Esophagus squamous epithelium (tissue), 5 donors: Measurements from ENCODE around the gene DAPK1. TPM values are rescaled to one million over a fixed set of nuclear protein-coding genes. Genes with fewer than 3 reads are reported as not detected.
"Not testable (repeated sequence)": the region's sequence is repeated elsewhere in the genome, so short reads cannot be mapped to it uniquely, and the experiment has no call there.

Experiments
- DNase-seq: peaks from one replicate; lab custom pipeline; 2025; lab: John Stamatoyannopoulos, UW
- H3K27ac ChIP-seq, 4 donors: fragments of 200-600 bp; sonication (generic); one replicate each; pipeline ENCODE4 v1.5.1; 2016 to 2019; ENCODE audit warnings: mild to moderate bottlenecking in 1 of 4
- H3K27me3 ChIP-seq, 4 donors: fragments of 200-600 bp; sonication (generic); 1 replicate in 3 of 4; 2 replicates in 1 of 4; pipeline versions ENCODE4 v1.5.1 to v1.6.0; 2017 to 2021; ENCODE audit warnings: antibody characterized with exemption in 1 of 4
- H3K36me3 ChIP-seq, 3 donors: fragments of 200-600 bp; sonication (generic); one replicate each; pipeline ENCODE4 v1.5.1; 2016 to 2019
- H3K4me1 ChIP-seq, 3 donors: fragments of 200-600 bp; sonication (generic); one replicate each; pipeline ENCODE4 v1.5.1; 2017 to 2019
- H3K4me3 ChIP-seq, 4 donors: fragments of 200-600 bp; sonication (generic); 1 replicate in 3 of 4; 2 replicates in 1 of 4; pipeline ENCODE4 v1.5.1; 2016 to 2019; ENCODE audit warnings: mild to moderate bottlenecking in 2 of 4, moderate library complexity in 1 of 4
- H3K9me3 ChIP-seq, 3 donors: fragments of 200-600 bp; sonication (generic); one replicate each; pipeline ENCODE4 v1.5.1; 2016 to 2019
- POLR2A ChIP-seq, 4 donors: fragments of 450-650 bp; IDR thresholded peaks; one replicate each; pipeline ENCODE4 v1.6.1; 2017; ENCODE audit warnings: antibody characterized with exemption in 4 of 4, mild to moderate bottlenecking in 4 of 4, moderate library complexity in 3 of 4
- WGBS, 2 donors: methylation state at CpG; one replicate each; pipeline ENCODE4 v1.1.5; 2018; 5-methylcytosine and 5-hydroxymethylcytosine counted together
- intact Hi-C: fragments of 100-400 bp; cut with DNase I; formaldehyde crosslinking; loops from one replicate; pipeline ENCODE4 v1.15.0; 2022
- total RNA-seq, 4 donors: library from RNA; depleted of rRNA; stranded (reverse); fragments of >200 nt; gene quantifications; one replicate each; pipeline ENCODE4 v1.1.0, GENCODE V29; 2016
- TF ChIP-seq, protein P1 (sequence below), 6 experiments: fragments of 450-650 bp in 4 of 6; fragments of 200-600 bp in 2 of 6; sonication (generic) in 2 of 6; IDR thresholded peaks; one replicate each; pipeline ENCODE4 v1.5.1; 2016 to 2019; ENCODE audit warnings: antibody characterized with exemption in 6 of 6, mild to moderate bottlenecking in 4 of 6, moderate library complexity in 4 of 6
- donor health status: DM: yes; HTN: yes; CAD: no.

DAPK1 gene
- total RNA-seq, 4 donors from 2014 or later = 2.2 to 14.5 (median 5.5) TPM

DNA sequence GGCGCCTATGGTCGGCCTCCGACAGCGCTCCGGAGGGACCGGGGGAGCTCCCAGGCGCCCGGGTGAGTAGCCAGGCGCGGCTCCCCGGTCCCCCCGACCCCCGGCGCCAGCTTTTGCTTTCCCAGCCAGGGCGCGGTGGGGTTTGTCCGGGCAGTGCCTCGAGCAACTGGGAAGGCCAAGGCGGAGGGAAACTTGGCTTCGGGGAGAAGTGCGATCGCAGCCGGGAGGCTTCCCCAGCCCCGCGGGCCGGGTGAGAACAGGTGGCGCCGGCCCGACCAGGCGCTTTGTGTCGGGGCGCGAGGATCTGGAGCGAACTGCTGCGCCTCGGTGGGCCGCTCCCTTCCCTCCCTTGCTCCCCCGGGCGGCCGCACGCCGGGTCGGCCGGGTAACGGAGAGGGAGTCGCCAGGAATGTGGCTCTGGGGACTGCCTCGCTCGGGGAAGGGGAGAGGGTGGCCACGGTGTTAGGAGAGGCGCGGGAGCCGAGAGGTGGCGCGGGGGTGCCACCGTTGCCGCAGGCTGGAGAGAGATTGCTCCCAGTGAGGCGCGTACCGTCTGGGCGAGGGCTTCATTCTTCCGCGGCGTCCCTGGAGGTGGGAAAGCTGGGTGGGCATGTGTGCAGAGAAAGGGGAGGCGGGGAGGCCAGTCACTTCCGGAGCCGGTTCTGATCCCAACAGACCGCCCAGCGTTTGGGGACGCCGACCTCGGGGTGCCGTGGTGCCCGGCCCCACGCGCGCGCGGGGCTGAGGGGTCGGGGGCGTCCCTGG, 561 bp downstream of the DAPK1 start:
- intact Hi-C loops = no loop called here
- DNase-seq = no peak
- peak overlapping the region; percentile 43 to 83 (median 62) for H3K4me3 ChIP-seq
- no peaks in the 10 kb centered on the region for H3K36me3 ChIP-seq
- peak overlapping the region; percentile 63 to 88 (median 80) for H3K27ac ChIP-seq
- WGBS, 2 donors = 2 to 23% methylated on average over 6 to 8 of the region's 80 CpGs
- H3K27me3 ChIP-seq = peaks cover 0 to 42% (median 4%) of the 10 kb centered on the region in 4 donors
- peak in 1 of 4 donors; percentile 13 for TF ChIP-seq POLR2A (IDR thresholded peaks at IDR 0.05)
- TF ChIP-seq, protein P1, sequence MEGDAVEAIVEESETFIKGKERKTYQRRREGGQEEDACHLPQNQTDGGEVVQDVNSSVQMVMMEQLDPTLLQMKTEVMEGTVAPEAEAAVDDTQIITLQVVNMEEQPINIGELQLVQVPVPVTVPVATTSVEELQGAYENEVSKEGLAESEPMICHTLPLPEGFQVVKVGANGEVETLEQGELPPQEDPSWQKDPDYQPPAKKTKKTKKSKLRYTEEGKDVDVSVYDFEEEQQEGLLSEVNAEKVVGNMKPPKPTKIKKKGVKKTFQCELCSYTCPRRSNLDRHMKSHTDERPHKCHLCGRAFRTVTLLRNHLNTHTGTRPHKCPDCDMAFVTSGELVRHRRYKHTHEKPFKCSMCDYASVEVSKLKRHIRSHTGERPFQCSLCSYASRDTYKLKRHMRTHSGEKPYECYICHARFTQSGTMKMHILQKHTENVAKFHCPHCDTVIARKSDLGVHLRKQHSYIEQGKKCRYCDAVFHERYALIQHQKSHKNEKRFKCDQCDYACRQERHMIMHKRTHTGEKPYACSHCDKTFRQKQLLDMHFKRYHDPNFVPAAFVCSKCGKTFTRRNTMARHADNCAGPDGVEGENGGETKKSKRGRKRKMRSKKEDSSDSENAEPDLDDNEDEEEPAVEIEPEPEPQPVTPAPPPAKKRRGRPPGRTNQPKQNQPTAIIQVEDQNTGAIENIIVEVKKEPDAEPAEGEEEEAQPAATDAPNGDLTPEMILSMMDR (IDR thresholded peaks at IDR 0.05) = peak in 1 of 6 experiments; percentile 2
- no peaks in the 10 kb centered on the region for H3K9me3 ChIP-seq
- peaks cover 7 to 40% (median 10%) of the 10 kb centered on the region in 3 donors for H3K4me1 ChIP-seq

DNA sequence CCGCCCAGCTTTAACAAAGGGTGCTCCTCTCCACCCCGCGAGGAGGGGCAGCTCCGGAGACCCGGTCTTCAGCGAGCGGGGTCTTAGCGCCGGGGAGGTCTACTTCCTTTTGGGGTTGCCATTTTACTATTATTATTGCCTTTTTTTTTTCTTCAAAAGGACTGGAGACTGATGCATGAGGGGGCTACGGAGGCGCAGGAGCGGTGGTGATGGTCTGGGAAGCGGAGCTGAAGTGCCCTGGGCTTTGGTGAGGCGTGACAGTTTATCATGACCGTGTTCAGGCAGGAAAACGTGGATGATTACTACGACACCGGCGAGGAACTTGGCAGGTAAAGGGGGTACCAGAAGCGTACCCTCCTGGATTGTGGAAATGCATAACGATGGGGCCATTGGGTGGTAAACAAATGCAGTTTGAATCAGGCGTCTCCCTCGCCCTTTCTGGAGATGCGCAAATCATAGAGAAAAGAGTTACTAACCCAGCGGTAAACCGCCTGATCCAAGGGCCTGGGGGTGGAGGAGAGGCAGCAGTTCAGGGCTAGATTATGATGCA, 1.2 kb downstream of the DAPK1 start:
- no peak for TF ChIP-seq POLR2A (IDR thresholded peaks at IDR 0.05)
- TF ChIP-seq, protein P1 (IDR thresholded peaks at IDR 0.05) = no peak
- H3K9me3 ChIP-seq = no peaks in the 10 kb centered on the region
- WGBS, 2 donors = 44 to 52% methylated on average over 5 to 17 of the region's 26 CpGs
- intact Hi-C loops = no loop called here
- H3K27ac ChIP-seq = peak overlapping the region; percentile 63 to 88 (median 80)
- DNase-seq = no peak
- peaks cover 7 to 44% (median 10%) of the 10 kb centered on the region in 3 donors for H3K4me1 ChIP-seq
- no peaks in the 10 kb centered on the region for H3K36me3 ChIP-seq
- peaks cover 0 to 42% (median 4%) of the 10 kb centered on the region in 4 donors for H3K27me3 ChIP-seq
- H3K4me3 ChIP-seq = peak overlapping the region; percentile 43 to 83 (median 62)

DNA sequence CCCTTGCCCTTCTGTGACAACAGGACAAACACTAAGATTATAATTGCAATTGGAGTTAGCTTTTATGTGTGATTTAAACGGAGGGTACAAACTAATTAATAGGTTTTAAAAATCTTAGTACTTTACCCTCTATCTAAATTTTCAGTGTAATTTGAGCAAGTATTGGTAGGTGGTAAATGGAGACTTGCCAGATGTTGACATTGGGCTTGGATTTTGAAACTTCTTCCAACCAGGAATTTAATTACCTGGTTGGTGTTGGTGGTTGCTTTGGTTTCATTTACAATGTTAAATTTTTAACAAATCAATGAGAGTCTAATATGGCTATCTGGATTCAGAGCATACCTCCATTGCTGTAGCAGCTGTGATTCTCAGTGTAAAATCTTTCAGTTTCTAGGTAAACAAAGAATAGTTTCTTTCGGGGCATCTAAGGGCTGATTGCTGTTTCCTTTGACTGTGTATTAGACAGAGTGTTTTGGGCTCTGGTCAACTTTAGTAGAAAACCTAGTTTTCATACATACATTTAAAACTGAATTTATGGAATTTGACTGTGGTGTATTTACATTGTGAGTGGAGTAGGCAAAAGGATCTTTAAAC, 1.9 kb downstream of the DAPK1 start:
- Histone ChIP-seq H3K4me1 (peaks cover 7 to 44% (median 10%) of the 10 kb centered on the region in 3 donors), H3K9me3 (no peaks in the 10 kb centered on the region), H3K27me3 (peaks cover 0 to 42% (median 4%) of the 10 kb centered on the region in 4 donors), H3K36me3 (no peaks in the 10 kb centered on the region), H3K4me3 (peak overlapping the region; percentile 43 to 83 (median 62)), H3K27ac (peak overlapping the region in 3 of 4 donors; percentile 73 to 88 (median 86))
- TF ChIP-seq POLR2A (IDR thresholded peaks at IDR 0.05) = no peak
- TF ChIP-seq, protein P1 (IDR thresholded peaks at IDR 0.05) = no peak
- 33 to 57% methylated on average over 2 of the region's 2 CpGs for WGBS, 2 donors
- intact Hi-C loops = no loop called here
- DNase-seq = no peak

DNA sequence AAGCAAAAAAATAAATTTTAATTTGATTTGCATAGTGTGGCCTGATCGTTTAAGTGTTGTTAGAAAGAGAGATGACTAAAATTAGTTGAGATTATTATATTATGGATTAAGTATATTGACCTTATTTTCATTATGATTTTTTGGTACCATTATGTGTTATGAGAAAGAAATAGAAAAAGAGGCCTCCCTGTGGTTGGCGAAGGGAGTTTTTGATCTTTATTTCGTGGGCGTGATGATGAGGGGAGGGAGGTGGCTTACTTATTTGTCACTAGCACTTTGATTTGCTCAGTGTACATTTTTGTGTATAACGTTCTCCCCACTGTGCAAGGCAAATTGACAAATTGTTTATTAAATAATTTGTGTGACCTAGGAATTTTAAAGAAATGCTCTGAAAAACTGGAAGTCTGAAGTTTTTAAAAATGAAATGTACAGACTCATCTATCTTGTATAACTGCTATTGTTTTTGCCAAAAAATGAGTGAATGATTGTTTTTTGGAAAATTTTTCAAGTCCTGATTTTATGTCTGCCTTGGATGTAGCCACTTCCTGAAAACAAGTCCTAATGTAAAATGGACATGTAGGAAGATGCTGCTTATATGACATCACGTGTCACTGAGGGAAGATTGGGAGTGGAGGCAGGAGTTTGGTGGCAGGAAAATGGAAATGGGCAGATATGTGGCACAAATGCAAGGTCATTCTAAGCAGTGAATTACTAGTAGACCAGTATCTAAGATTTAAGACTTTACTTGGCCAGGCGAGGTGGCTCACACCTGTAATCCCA, 3.0 kb downstream of the DAPK1 start:
- Histone ChIP-seq H3K4me1 (peaks cover 7 to 48% (median 10%) of the 10 kb centered on the region in 3 donors), H3K36me3 (no peaks in the 10 kb centered on the region), H3K27ac (peak overlapping the region in 1 of 4 donors; percentile 3), H3K9me3 (no peaks in the 10 kb centered on the region), H3K4me3 (peak overlapping the region in 1 of 4 donors; percentile 83), H3K27me3 (peaks cover 0 to 40% (median 4%) of the 10 kb centered on the region in 4 donors)
- intact Hi-C loops = no loop called here
- WGBS, 2 donors = 58 to 59% methylated on average over 7 of the region's 7 CpGs
- no peak for DNase-seq
- no peak for TF ChIP-seq POLR2A (IDR thresholded peaks at IDR 0.05)
- TF ChIP-seq, protein P1 (IDR thresholded peaks at IDR 0.05) = no peak

DNA sequence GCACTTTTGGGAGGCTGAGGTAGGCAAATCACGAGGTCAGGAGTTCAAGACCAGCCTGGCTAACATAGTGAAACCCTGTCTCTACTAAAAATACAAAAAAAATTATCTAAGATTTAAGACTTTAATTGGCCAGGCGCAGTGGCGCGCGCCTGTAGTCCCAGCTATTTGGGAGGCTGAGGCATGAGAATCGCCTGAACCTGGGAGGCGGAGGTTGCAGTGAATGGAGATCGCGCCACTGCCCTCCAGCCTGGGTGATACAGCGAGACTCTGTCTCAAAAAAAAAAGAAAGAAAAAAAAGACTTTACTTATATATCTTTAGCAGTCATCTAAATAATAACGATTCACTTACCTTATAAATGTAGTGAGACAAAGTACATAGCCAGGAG, 3.6 kb downstream of the DAPK1 start:
- H3K9me3 ChIP-seq, H3K4me3 ChIP-seq, H3K36me3 ChIP-seq, intact Hi-C loops, DNase-seq: not testable (repeated sequence)
- Histone ChIP-seq H3K4me1 (peaks cover 7 to 48% (median 10%) of the 10 kb centered on the region in 3 donors), H3K27ac (peak overlapping the region in 1 of 4 donors; percentile 3), H3K27me3 (peaks cover 0 to 34% (median 4%) of the 10 kb centered on the region in 4 donors)
- WGBS, 2 donors = 93% methylated on average over 11 of the region's 11 CpGs
